ENCODE results near the gene LTV1.

The LTV1 gene

GRCh38 chr6:143842461-143842901 lies 657 bp upstream of the LTV1 start:
- TF ChIP-seq CEBPB (IDR thresholded peaks at IDR 0.05), result no peak
- no peak for TF ChIP-seq YY1 (IDR thresholded peaks at IDR 0.05; ENCODE audit: low read depth)
- no peak for TF ChIP-seq TCF12 (IDR thresholded peaks at IDR 0.05; ENCODE audit: low read depth)
- TF ChIP-seq EP300 (IDR thresholded peaks at IDR 0.05; ENCODE audit: borderline replicate concordance), result no peak
- TF ChIP-seq EGR1 (IDR thresholded peaks at IDR 0.05), result no peak
- TF ChIP-seq TEAD4 (IDR thresholded peaks at IDR 0.05), result no peak
- no peak for TF ChIP-seq NFIC (IDR thresholded peaks at IDR 0.05)
- TF ChIP-seq REST (IDR thresholded peaks at IDR 0.05; ENCODE audit: low read depth), result no peak
- no peak for TF ChIP-seq CREB1 (IDR thresholded peaks at IDR 0.05; ENCODE audit: low read depth)
- no peak for TF ChIP-seq RAD21 (IDR thresholded peaks at IDR 0.05; ENCODE audit: low read depth)
- TF ChIP-seq, protein P1, sequence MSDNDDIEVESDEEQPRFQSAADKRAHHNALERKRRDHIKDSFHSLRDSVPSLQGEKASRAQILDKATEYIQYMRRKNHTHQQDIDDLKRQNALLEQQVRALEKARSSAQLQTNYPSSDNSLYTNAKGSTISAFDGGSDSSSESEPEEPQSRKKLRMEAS (IDR thresholded peaks at IDR 0.05), result no peak
- no peak for TF ChIP-seq TAF1 (IDR thresholded peaks at IDR 0.05; ENCODE audit: low read depth)

DNA sequence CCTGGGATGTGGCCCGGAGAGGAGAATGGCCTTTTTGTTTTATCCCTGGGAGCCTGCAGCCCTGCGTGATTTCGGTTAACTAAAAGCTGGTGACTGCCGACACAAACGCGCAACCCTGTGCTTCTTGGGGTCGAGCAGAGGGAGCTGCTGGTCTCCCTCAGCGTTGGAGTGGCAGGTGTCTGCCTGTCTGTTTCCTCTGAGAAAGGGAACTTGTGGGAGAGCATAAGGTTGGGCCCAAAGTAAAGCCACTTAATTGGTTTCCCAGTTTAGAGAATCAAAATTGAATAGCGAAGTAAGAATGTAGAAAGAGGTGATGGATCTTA lies 500 bp downstream of the LTV1 start:
- TF ChIP-seq EGR1 (IDR thresholded peaks at IDR 0.05) (no peak), TAF1 (IDR thresholded peaks at IDR 0.05; ENCODE audit: low read depth) (no peak), YY1 (IDR thresholded peaks at IDR 0.05; ENCODE audit: low read depth) (no peak), EP300 (IDR thresholded peaks at IDR 0.05; ENCODE audit: borderline replicate concordance) (no peak), REST (IDR thresholded peaks at IDR 0.05; ENCODE audit: low read depth) (no peak), CEBPB (IDR thresholded peaks at IDR 0.05) (no peak), CREB1 (IDR thresholded peaks at IDR 0.05; ENCODE audit: low read depth) (no peak), TEAD4 (IDR thresholded peaks at IDR 0.05) (no peak)
- TF ChIP-seq, protein P1 (IDR thresholded peaks at IDR 0.05), result no peak
- TF ChIP-seq, protein P2, sequence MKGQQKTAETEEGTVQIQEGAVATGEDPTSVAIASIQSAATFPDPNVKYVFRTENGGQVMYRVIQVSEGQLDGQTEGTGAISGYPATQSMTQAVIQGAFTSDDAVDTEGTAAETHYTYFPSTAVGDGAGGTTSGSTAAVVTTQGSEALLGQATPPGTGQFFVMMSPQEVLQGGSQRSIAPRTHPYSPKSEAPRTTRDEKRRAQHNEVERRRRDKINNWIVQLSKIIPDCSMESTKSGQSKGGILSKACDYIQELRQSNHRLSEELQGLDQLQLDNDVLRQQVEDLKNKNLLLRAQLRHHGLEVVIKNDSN (IDR thresholded peaks at IDR 0.05), result no peak

DNA sequence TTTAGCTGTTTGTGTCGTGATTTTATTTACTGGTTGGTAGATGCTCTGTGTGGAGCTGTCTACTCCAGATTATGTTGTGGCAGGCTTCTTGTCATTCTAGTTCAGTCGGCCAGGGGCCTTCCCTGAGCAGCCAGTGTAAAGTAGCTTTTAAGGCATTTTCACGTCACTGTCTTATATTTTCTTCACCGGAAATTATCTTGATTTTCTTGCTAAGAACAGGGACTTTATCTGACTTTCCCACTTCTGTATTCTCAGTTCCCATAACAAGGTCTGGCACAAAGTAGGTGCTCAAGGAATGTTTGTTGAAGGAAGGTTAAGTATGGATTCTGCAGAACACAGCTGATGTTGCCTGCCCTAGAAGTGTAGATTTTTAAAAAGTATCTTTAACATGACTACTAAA lies 868 bp downstream of the LTV1 start:
- no peak for TF ChIP-seq EP300 (IDR thresholded peaks at IDR 0.05; ENCODE audit: borderline replicate concordance)
- TF ChIP-seq ZBTB7A (IDR thresholded peaks at IDR 0.05; ENCODE audit: low read depth), result no peak
- no peak for TF ChIP-seq TEAD4 (IDR thresholded peaks at IDR 0.05)
- TF ChIP-seq RAD21 (IDR thresholded peaks at IDR 0.05; ENCODE audit: low read depth), result no peak
- no peak for TF ChIP-seq YY1 (IDR thresholded peaks at IDR 0.05; ENCODE audit: low read depth)
- no peak for TF ChIP-seq TCF12 (IDR thresholded peaks at IDR 0.05; ENCODE audit: low read depth)
- TF ChIP-seq EGR1 (IDR thresholded peaks at IDR 0.05), result no peak
- TF ChIP-seq CREB1 (IDR thresholded peaks at IDR 0.05; ENCODE audit: low read depth), result no peak
- no peak for TF ChIP-seq REST (IDR thresholded peaks at IDR 0.05; ENCODE audit: low read depth)
- TF ChIP-seq CEBPB (IDR thresholded peaks at IDR 0.05), result no peak
- TF ChIP-seq, protein P2 (IDR thresholded peaks at IDR 0.05), result no peak
- TF ChIP-seq TAF1 (IDR thresholded peaks at IDR 0.05; ENCODE audit: low read depth), result no peak
- TF ChIP-seq NFIC (IDR thresholded peaks at IDR 0.05), result no peak
- TF ChIP-seq, protein P1 (IDR thresholded peaks at IDR 0.05), result no peak
- TF ChIP-seq FOXM1 (IDR thresholded peaks at IDR 0.05; ENCODE audit: borderline replicate concordance, low read depth), result no peak

DNA sequence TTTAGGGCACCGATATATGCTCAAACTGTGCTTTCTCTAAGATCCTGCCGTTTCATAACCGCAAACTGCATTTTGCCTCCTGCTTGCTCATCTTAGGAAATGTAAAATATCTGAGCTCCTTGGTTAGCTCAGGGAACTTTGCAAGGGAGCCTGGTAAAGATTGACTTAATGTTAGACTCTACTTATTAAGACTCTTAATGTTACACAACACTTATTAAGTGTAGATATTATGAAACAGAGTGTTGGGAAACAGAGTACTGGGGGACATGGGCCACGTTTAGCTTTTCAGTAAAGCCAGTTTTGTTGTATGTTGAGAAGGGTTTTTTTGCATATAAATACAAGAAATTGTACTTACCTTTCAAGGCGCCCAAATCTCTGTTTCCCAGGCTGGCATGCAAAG lies 1.9 kb downstream of the LTV1 start:
- no peak for TF ChIP-seq ZBTB7A (IDR thresholded peaks at IDR 0.05; ENCODE audit: low read depth)
- TF ChIP-seq EP300 (IDR thresholded peaks at IDR 0.05; ENCODE audit: borderline replicate concordance), result no peak
- no peak for TF ChIP-seq RAD21 (IDR thresholded peaks at IDR 0.05; ENCODE audit: low read depth)
- TF ChIP-seq TCF12 (IDR thresholded peaks at IDR 0.05; ENCODE audit: low read depth), result no peak
- TF ChIP-seq EGR1 (IDR thresholded peaks at IDR 0.05), result no peak
- no peak for TF ChIP-seq TEAD4 (IDR thresholded peaks at IDR 0.05)
- TF ChIP-seq NFIC (IDR thresholded peaks at IDR 0.05), result no peak
- TF ChIP-seq, protein P2 (IDR thresholded peaks at IDR 0.05), result no peak
